PC-9 (cell line): ENCODE measurements around the gene MED12. TPM values are rescaled to one million over a fixed set of nuclear protein-coding genes. Genes with fewer than 3 reads are reported as not detected.

Experiments
- BruUV-seq: library from RNA; stranded (reverse); fragments of 400-500 nt; replicated peaks from 2 replicates; lab custom pipeline; 2021; lab: Mats Ljungman, UMichigan
- CTCF ChIA-PET: fragments of 300-600 bp; sonication (Branson Sonifier 250); formaldehyde crosslinking; loops from one replicate; lab custom pipeline; 2022; ENCODE audit warnings: antibody characterized with exemption; lab: Charles Lee
- POLR2A ChIA-PET: fragments of 300-600 bp; sonication (Branson Sonifier 250); formaldehyde crosslinking; loops from one replicate; lab custom pipeline; 2022; ENCODE audit warnings: antibody characterized with exemption; ENCODE audit not compliant: unreplicated experiment; lab: Charles Lee
- DNase-seq, 2 experiments: peaks; one replicate each; pipeline versions ENCODE4 v3.0.0 to v3.0.0-alpha.2; 2015 to 2022; ENCODE audit warnings: mixed read lengths in 1 of 2
- H2AFZ ChIP-seq: fragments of 200-600 bp; sonication (generic); 2 replicates; pipeline ENCODE4 v1.8.1; 2017; ENCODE audit warnings: antibody characterized with exemption
- H3F3A ChIP-seq: fragments of 200-600 bp; sonication (generic); 2 replicates; pipeline ENCODE4 v1.8.1; 2017; ENCODE audit warnings: antibody characterized with exemption, mild to moderate bottlenecking, low read depth; ENCODE audit not compliant: insufficient read depth
- H3K27ac ChIP-seq: fragments of 200-600 bp; sonication (generic); 2 replicates; pipeline ENCODE4 v1.6.1; 2016; ENCODE audit warnings: mixed run types
- H3K27me3 ChIP-seq: fragments of 200-600 bp; sonication (generic); 2 replicates; pipeline ENCODE4 v1.6.1; 2016; ENCODE audit warnings: low read depth, mixed run types; ENCODE audit not compliant: insufficient read depth
- H3K36me3 ChIP-seq: fragments of 200-600 bp; sonication (generic); 2 replicates; pipeline ENCODE4 v1.6.1; 2016; ENCODE audit warnings: low read depth, mixed run types
- H3K4me1 ChIP-seq: fragments of 200-600 bp; sonication (generic); replicated peaks from 2 replicates; pipeline ENCODE4 v1.6.1; 2016; ENCODE audit warnings: mixed run types; ENCODE audit not compliant: insufficient read depth
- H3K4me2 ChIP-seq: fragments of 200-600 bp; sonication (generic); 2 replicates; pipeline ENCODE4 v1.6.1; 2017; ENCODE audit warnings: mixed run types
- H3K4me3 ChIP-seq: fragments of 200-600 bp; sonication (generic); 2 replicates; pipeline ENCODE4 v1.6.1; 2016; ENCODE audit warnings: mixed run types
- H3K79me2 ChIP-seq: fragments of 200-600 bp; sonication (generic); 2 replicates; pipeline ENCODE4 v1.6.1; 2017; ENCODE audit warnings: low read depth, mixed run types
- H3K9me2 ChIP-seq: fragments of 200-600 bp; sonication (generic); 2 replicates; pipeline ENCODE4 v1.8.1; 2017; ENCODE audit warnings: mild to moderate bottlenecking; ENCODE audit not compliant: insufficient read depth
- H3K9me3 ChIP-seq: fragments of 200-600 bp; sonication (generic); 2 replicates; pipeline ENCODE4 v1.8.1; 2016; ENCODE audit warnings: low read depth; ENCODE audit not compliant: insufficient read depth
- H4K20me1 ChIP-seq: fragments of 200-600 bp; sonication (generic); 2 replicates; pipeline ENCODE4 v1.8.1; 2017; ENCODE audit not compliant: insufficient read depth
- EZH2 ChIP-seq: fragments of 200-600 bp; sonication (generic); IDR thresholded peaks from 2 replicates; pipeline ENCODE4 v1.8.0; 2017; ENCODE audit warnings: antibody characterized with exemption, low read depth
- intact Hi-C: fragments of 100-400 bp; cut with micrococcal nuclease; formaldehyde crosslinking; loops from one replicate; pipeline ENCODE4 v1.10.0; 2022; ENCODE audit not compliant: unreplicated experiment
- total RNA-seq: library from RNA; stranded (reverse); gene quantifications from 2 replicates; pipeline ENCODE4 v1.2.3, GENCODE V29; 2021
- TF ChIP-seq, protein P1 (sequence below): fragments of 200-600 bp; sonication (generic); conservative IDR thresholded peaks from 2 replicates; pipeline ENCODE4 v1.6.1; 2017; ENCODE audit warnings: mixed run types, antibody characterized with exemption, mild to moderate bottlenecking, moderate library complexity

MED12 gene
- total RNA-seq, 1 experiment from 2014 or later, result 51.6 TPM

DNA sequence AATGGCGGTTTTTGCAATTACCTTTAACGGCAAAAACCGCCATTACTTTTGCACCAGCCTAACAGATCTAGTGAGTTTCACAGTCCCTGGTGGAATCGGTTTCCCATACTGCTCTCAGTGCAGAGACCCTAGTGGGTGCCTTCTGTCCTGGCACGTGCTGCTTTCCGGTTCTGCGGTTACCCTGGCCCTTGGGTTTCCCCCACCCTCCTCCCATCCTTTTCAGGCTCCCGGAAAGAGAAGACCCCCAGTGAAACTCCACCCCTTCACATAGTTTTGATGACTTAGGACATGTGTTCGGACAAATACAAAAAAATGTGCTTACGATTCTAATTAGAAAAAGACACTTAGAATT is 63.1 kb downstream of the MED12 start:
- Histone ChIP-seq H2AFZ (peak overlapping the region; percentile 96), H3K4me3 (peak overlapping the region; percentile 78; the same call in 1 of the 2 replicates), H4K20me1 (no peaks in the 10 kb centered on the region), H3K9me3 (no peaks in the 10 kb centered on the region), H3K36me3 (no peaks in the 10 kb centered on the region), H3K9me2 (no peaks in the 10 kb centered on the region; the same call in 1 of the 2 replicates), H3K4me2 (peak overlapping the region; percentile 95), H3F3A (peaks cover 3% of the 10 kb centered on the region; the same call in 1 of the 2 replicates), H3K4me1 (no peaks in the 10 kb centered on the region), H3K79me2 (no peaks in the 10 kb centered on the region), H3K27me3 (no peaks in the 10 kb centered on the region), H3K27ac (peak overlapping the region; percentile 71)
- intact Hi-C loops, result no loop called here
- TF ChIP-seq EZH2, result no peak
- TF ChIP-seq, protein P1, sequence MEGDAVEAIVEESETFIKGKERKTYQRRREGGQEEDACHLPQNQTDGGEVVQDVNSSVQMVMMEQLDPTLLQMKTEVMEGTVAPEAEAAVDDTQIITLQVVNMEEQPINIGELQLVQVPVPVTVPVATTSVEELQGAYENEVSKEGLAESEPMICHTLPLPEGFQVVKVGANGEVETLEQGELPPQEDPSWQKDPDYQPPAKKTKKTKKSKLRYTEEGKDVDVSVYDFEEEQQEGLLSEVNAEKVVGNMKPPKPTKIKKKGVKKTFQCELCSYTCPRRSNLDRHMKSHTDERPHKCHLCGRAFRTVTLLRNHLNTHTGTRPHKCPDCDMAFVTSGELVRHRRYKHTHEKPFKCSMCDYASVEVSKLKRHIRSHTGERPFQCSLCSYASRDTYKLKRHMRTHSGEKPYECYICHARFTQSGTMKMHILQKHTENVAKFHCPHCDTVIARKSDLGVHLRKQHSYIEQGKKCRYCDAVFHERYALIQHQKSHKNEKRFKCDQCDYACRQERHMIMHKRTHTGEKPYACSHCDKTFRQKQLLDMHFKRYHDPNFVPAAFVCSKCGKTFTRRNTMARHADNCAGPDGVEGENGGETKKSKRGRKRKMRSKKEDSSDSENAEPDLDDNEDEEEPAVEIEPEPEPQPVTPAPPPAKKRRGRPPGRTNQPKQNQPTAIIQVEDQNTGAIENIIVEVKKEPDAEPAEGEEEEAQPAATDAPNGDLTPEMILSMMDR, result no peak
- TSS peak; percentile 60 for BruUV-seq
- CTCF ChIA-PET, result interaction anchor here (0.6 kb wide), 1 partner anchor 65 kb away, joined by 4 read pairs; no protein-coding TSS in a partner anchor
- no peak for DNase-seq
- POLR2A ChIA-PET, result no interaction called here

DNA sequence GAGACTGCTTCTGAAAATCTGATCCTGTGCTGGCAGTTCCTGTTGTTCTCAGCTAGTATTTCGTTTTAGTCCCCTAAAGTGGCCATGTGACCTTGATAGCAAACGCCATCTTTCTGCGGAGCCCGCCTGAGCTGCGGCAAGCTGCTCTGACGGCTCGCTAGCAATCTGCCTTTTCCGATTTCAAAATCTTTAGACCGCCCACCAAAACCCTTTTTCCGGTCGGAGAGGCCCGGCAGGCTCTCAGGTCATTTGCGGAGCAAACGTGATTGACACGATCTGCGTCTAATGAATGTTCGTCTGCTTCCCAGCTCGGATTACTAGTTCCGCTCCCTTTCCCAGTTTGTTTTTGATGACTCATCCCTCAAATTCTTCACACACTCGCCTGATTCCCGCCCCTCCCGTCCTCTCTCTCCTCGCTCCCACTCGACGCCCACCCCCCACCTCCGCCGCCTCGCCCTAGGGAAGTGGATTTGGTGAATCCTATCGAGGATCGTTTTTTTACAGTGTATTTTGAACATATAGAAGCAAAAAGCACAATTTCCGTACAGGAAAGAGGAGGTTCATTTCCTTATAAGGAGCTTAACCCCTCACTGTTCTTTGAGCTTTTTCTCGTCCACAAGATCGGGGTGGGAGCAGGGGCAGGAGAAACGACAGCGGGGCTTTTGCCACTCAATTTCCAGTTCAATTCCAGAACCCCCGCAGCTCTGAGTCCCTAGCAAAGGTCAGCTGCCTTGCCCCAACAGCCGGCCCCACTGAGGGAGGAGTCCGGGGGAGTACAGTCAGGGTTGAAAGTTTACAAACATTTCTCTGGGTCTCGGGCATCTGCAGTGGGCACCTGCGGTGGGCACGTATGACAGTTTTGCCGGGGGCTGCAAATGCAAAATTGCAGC is 63.8 kb downstream of the MED12 start:
- Histone ChIP-seq H3K9me3 (no peaks in the 10 kb centered on the region), H3K27ac (peak overlapping the region; percentile 71), H3K4me1 (no peaks in the 10 kb centered on the region), H4K20me1 (no peaks in the 10 kb centered on the region), H3K36me3 (no peaks in the 10 kb centered on the region), H2AFZ (peak overlapping the region; percentile 96), H3K4me3 (peak overlapping the region; percentile 78; the same call in 1 of the 2 replicates), H3K4me2 (peak overlapping the region; percentile 95), H3K27me3 (no peaks in the 10 kb centered on the region), H3K79me2 (no peaks in the 10 kb centered on the region), H3F3A (peaks cover 3% of the 10 kb centered on the region; the same call in 1 of the 2 replicates), H3K9me2 (no peaks in the 10 kb centered on the region; the same call in 1 of the 2 replicates)
- BruUV-seq, result TSS peak; percentile 92
- TF ChIP-seq, protein P1, result no peak
- no peak for TF ChIP-seq EZH2
- intact Hi-C loops, result loop anchor here (2.0 kb wide), 1 partner anchor 101 kb away; the partner anchor contains the start of gene NONO
- POLR2A ChIA-PET, result interaction anchor here (0.6 to 0.9 kb wide), 3 partner anchors 121 to 353 kb away, joined by 4 to 6 read pairs (median 4); partner anchors contain the start of gene TAF1
- CTCF ChIA-PET, result interaction anchor here (0.6 to 0.7 kb wide), 2 partner anchors 91 to 184 kb away, joined by 3 to 6 read pairs; partner anchors contain the start of gene TAF1
- peak; percentile 83 to 92 for DNase-seq

DNA sequence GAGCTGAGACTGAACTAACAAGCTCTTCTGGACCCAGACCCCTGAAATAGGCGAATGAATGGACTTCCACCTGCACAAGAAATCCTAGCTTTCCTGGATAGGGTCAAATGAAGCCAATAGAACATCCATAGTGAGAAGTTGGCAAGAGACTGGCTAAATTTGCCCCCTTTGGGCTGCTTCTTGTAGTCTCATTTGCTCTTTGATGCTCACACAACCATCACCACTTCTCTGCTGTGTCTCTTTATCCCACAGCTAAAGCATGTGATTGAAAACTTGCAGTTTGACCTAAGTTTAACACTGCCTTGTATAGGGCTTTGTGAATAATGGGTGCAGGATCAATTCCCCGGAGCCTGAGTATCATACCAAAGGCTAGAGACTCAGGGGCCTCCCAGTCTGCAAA is 64.5 kb downstream of the MED12 start:
- BruUV-seq, result no TSS peak
- no peaks in the 10 kb centered on the region for H3K79me2 ChIP-seq
- no peaks in the 10 kb centered on the region for H4K20me1 ChIP-seq
- no peak overlapping the region for H3K27ac ChIP-seq
- no peaks in the 10 kb centered on the region for H3K4me1 ChIP-seq
- no peaks in the 10 kb centered on the region; the same call in 1 of the 2 replicates for H3K9me2 ChIP-seq
- DNase-seq, result no peak
- H3K4me2 ChIP-seq, result no peak overlapping the region
- peaks cover 3% of the 10 kb centered on the region; the same call in 1 of the 2 replicates for H3F3A ChIP-seq
- CTCF ChIA-PET, result interaction anchor here (0.6 to 0.7 kb wide), 2 partner anchors 91 to 183 kb away, joined by 3 to 6 read pairs; partner anchors contain the start of gene TAF1
- POLR2A ChIA-PET, result interaction anchor here (0.7 to 0.9 kb wide), 2 partner anchors 121 to 183 kb away, joined by 4 to 6 read pairs; partner anchors contain the start of gene TAF1
- no peaks in the 10 kb centered on the region for H3K9me3 ChIP-seq
- H3K4me3 ChIP-seq, result no peak overlapping the region
- H2AFZ ChIP-seq, result no peak overlapping the region
- no peak for TF ChIP-seq EZH2
- TF ChIP-seq, protein P1, result no peak
- no peaks in the 10 kb centered on the region for H3K36me3 ChIP-seq
- H3K27me3 ChIP-seq, result no peaks in the 10 kb centered on the region
- intact Hi-C loops, result loop anchor here (2.0 kb wide), 1 partner anchor 100 kb away; the partner anchor contains the start of gene NONO
